ENCODE measurements around the gene GAS2L1. TPM values are rescaled to one million over a fixed set of nuclear protein-coding genes. Genes with fewer than 3 reads are reported as not detected.

Gene GAS2L1
- total and polyA plus RNA-seq, 4 donors: 3.8 to 40.1 (median 16.3) TPM

DNA sequence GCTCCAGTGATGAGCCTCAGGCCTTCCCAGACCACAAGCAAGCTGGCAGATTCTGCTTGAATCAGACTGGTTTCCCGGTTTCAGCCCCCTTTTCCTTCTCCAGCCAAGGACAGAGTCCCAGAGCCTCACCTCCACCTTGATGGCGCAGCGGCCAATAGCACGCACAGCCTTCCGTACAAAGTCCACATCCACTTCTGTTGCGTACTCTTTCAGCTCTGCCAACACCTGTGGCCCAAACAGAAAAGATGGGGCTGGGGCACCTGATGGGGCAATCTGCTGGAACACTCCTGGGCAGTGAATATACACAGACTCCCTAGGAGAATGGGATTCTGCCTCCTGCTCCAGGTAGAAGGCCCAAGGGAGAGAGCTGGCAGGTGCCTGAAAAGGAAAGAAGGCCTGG, 44.6 kb downstream of the GAS2L1 start:
- ATAC-seq (ENCODE audit: insufficient read depth, low FRiP score) (no peak), DNase-seq (no peak)
- Histone ChIP-seq H3K27me3 (ENCODE audit: control insufficient read depth in 3 of 3, insufficient read depth in 3 of 3, low read length in 2 of 3) (no peaks in the 10 kb centered on the region), H3K9ac (ENCODE audit: insufficient read depth in 1 of 2, low read length in 2 of 2) (no peak overlapping the region), H3K4me3 (no peak overlapping the region), H3K9me3 (ENCODE audit: control insufficient read depth in 4 of 4, insufficient read depth in 3 of 4, low read length in 3 of 4) (no peaks in the 10 kb centered on the region), H3K4me1 (ENCODE audit: control insufficient read depth in 5 of 5, insufficient read depth in 5 of 5, low read length in 5 of 5) (no peaks in the 10 kb centered on the region), H3K27ac (ENCODE audit: low read depth in 1 of 2, low read length in 1 of 2) (no peak overlapping the region), H3K36me3 (ENCODE audit: control insufficient read depth in 4 of 4, insufficient read depth in 4 of 4, low read length in 4 of 4) (peaks cover 24 to 79% (median 35%) of the 10 kb centered on the region in 4 donors)
- TF ChIP-seq, protein P1, sequence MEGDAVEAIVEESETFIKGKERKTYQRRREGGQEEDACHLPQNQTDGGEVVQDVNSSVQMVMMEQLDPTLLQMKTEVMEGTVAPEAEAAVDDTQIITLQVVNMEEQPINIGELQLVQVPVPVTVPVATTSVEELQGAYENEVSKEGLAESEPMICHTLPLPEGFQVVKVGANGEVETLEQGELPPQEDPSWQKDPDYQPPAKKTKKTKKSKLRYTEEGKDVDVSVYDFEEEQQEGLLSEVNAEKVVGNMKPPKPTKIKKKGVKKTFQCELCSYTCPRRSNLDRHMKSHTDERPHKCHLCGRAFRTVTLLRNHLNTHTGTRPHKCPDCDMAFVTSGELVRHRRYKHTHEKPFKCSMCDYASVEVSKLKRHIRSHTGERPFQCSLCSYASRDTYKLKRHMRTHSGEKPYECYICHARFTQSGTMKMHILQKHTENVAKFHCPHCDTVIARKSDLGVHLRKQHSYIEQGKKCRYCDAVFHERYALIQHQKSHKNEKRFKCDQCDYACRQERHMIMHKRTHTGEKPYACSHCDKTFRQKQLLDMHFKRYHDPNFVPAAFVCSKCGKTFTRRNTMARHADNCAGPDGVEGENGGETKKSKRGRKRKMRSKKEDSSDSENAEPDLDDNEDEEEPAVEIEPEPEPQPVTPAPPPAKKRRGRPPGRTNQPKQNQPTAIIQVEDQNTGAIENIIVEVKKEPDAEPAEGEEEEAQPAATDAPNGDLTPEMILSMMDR (IDR thresholded peaks at IDR 0.05; ENCODE audit: control extremely low read depth, extremely low read depth): no peak
- 98% methylated on average over 6 of the region's 6 CpGs for WGBS, 2 donors

- no peak overlapping the region for H3K27ac ChIP-seq (ENCODE audit: low read depth in 1 of 2, low read length in 1 of 2)
- H3K27me3 ChIP-seq (ENCODE audit: control insufficient read depth in 3 of 3, insufficient read depth in 3 of 3, low read length in 2 of 3): no peaks in the 10 kb centered on the region
- H3K4me1 ChIP-seq (ENCODE audit: control insufficient read depth in 5 of 5, insufficient read depth in 5 of 5, low read length in 5 of 5): no peaks in the 10 kb centered on the region
- H3K9me3 ChIP-seq (ENCODE audit: control insufficient read depth in 4 of 4, insufficient read depth in 3 of 4, low read length in 3 of 4): no peaks in the 10 kb centered on the region
- TF ChIP-seq, protein P1 (IDR thresholded peaks at IDR 0.05; ENCODE audit: control extremely low read depth, extremely low read depth): no peak
- H3K36me3 ChIP-seq (ENCODE audit: control insufficient read depth in 4 of 4, insufficient read depth in 4 of 4, low read length in 4 of 4): peaks cover 23 to 81% (median 32%) of the 10 kb centered on the region in 4 donors
- DNase-seq: no peak
- WGBS, 2 donors: 91 to 94% methylated on average over 9 of the region's 9 CpGs
- no peak overlapping the region for H3K9ac ChIP-seq (ENCODE audit: insufficient read depth in 1 of 2, low read length in 2 of 2)
- H3K4me3 ChIP-seq: no peak overlapping the region
- ATAC-seq (ENCODE audit: insufficient read depth, low FRiP score): no peak
Observed at GRCh38 chr22:29351891-29352290, 45.4 kb downstream of the GAS2L1 start.

DNA sequence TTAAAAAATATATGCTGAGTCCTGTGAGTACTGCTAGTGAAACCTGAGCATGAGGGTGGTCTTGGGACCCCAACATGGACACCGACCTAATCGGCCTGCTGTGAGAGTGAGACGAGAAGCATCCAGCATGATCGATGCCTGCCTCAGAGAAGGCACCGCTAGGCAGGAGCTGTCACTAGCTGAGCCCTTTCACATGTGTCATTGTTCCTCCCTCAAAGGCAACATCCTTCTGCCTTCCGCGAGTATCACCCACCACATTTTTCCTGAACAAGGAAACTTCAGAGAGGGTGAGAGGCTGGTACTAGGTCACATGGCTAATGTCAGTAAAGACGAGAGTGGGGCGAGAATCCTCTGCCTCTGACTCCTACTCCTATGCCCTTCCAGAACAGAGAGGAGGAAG, 46.3 kb downstream of the GAS2L1 start:
- Histone ChIP-seq H3K9ac (ENCODE audit: insufficient read depth in 1 of 2, low read length in 2 of 2) (no peak overlapping the region), H3K27ac (ENCODE audit: low read depth in 1 of 2, low read length in 1 of 2) (no peak overlapping the region), H3K4me1 (ENCODE audit: control insufficient read depth in 5 of 5, insufficient read depth in 5 of 5, low read length in 5 of 5) (no peaks in the 10 kb centered on the region), H3K27me3 (ENCODE audit: control insufficient read depth in 3 of 3, insufficient read depth in 3 of 3, low read length in 2 of 3) (no peaks in the 10 kb centered on the region), H3K36me3 (ENCODE audit: control insufficient read depth in 4 of 4, insufficient read depth in 4 of 4, low read length in 4 of 4) (peaks cover 17 to 73% (median 27%) of the 10 kb centered on the region in 4 donors), H3K9me3 (ENCODE audit: control insufficient read depth in 4 of 4, insufficient read depth in 3 of 4, low read length in 3 of 4) (no peaks in the 10 kb centered on the region), H3K4me3 (no peak overlapping the region)
- TF ChIP-seq, protein P1 (IDR thresholded peaks at IDR 0.05; ENCODE audit: control extremely low read depth, extremely low read depth): no peak
- WGBS, 2 donors: 82 to 93% methylated on average over 9 of the region's 9 CpGs
- no peak for DNase-seq
- no peak for ATAC-seq (ENCODE audit: insufficient read depth, low FRiP score)

GRCh38 chr22:29353286-29353685, 46.8 kb downstream of the GAS2L1 start:
- 96 to 97% methylated on average over 11 of the region's 11 CpGs for WGBS, 2 donors
- DNase-seq (no peak), ATAC-seq (ENCODE audit: insufficient read depth, low FRiP score) (no peak)
- H3K27me3 ChIP-seq (ENCODE audit: control insufficient read depth in 3 of 3, insufficient read depth in 3 of 3, low read length in 2 of 3): no peaks in the 10 kb centered on the region
- H3K27ac ChIP-seq (ENCODE audit: low read depth in 1 of 2, low read length in 1 of 2): no peak overlapping the region
- H3K4me1 ChIP-seq (ENCODE audit: control insufficient read depth in 5 of 5, insufficient read depth in 5 of 5, low read length in 5 of 5): no peaks in the 10 kb centered on the region
- TF ChIP-seq, protein P1 (IDR thresholded peaks at IDR 0.05; ENCODE audit: control extremely low read depth, extremely low read depth): no peak
- no peak overlapping the region for H3K9ac ChIP-seq (ENCODE audit: insufficient read depth in 1 of 2, low read length in 2 of 2)
- peaks cover 16 to 76% (median 30%) of the 10 kb centered on the region in 4 donors for H3K36me3 ChIP-seq (ENCODE audit: control insufficient read depth in 4 of 4, insufficient read depth in 4 of 4, low read length in 4 of 4)
- no peak overlapping the region for H3K4me3 ChIP-seq
- H3K9me3 ChIP-seq (ENCODE audit: control insufficient read depth in 4 of 4, insufficient read depth in 3 of 4, low read length in 3 of 4): no peaks in the 10 kb centered on the region
